ENCODE results near the gene AP3B1. TPM values are rescaled to one million over a fixed set of nuclear protein-coding genes. Genes with fewer than 3 reads are reported as not detected.

The AP3B1 gene
- polyA plus RNA-seq, 1 of the 3 experiments (the other 2 are of a cell fraction) = 18.0 TPM

DNA sequence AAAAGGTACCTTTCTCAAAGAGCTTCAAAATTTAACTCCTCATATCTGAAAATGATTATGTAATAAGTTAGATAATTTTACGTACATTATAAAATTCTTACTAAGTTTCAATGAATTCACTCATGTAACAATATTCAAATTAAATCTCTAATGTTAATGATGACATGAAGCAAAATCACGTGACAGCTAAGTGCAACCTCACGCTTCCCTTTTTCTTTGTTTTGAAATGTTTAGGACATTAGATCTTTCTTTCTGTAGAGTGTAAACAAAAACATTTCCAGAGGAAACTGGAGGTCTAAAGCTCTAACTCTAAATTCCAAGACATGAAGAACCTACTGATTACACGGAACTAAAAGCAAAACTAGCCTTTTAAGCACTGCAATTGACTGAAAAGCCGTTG, 291.0 kb downstream of the AP3B1 start:
- POLR2A ChIA-PET = no interaction called here
- peaks cover 8 to 23% of the 10 kb centered on the region in 2 experiments for H3K36me3 ChIP-seq (replicated peaks in 1 of 2; ENCODE audit: control insufficient read depth in 1 of 2, insufficient read depth in 2 of 2, low read length in 1 of 2)

More for the DNA sequence above, 291.0 kb downstream of the AP3B1 start:
- Histone ChIP-seq H4K20me1 (ENCODE audit: insufficient read depth) (no peaks in the 10 kb centered on the region), H3K4me2 (no peak overlapping the region), H3K27me3 (ENCODE audit: insufficient read depth) (no peaks in the 10 kb centered on the region), H3K9ac (no peak overlapping the region), H3K4me3 (ENCODE audit: low read depth in 2 of 2, low read length in 1 of 2) (no peak overlapping the region), H3K79me2 (ENCODE audit: insufficient read depth) (no peaks in the 10 kb centered on the region), H3K9me2 (no peaks in the 10 kb centered on the region), H3K9me3 (no peaks in the 10 kb centered on the region), H3F3A (replicated peaks; ENCODE audit: insufficient read depth) (peaks cover 1% of the 10 kb centered on the region), H2AFZ (ENCODE audit: low read depth) (no peak overlapping the region), H3K27ac (ENCODE audit: low read depth in 2 of 2, low read length in 1 of 2) (no peak overlapping the region), H3K4me1 (ENCODE audit: control insufficient read depth in 1 of 2, insufficient read depth in 2 of 2, low read depth in 1 of 2, low read length in 1 of 2) (peaks cover 0 to 5% of the 10 kb centered on the region in 2 experiments; a peak in 2 of 4 replicates)
- TF ChIP-seq ZBTB33 (IDR thresholded peaks at IDR 0.05; ENCODE audit: borderline replicate concordance, low read depth) = no peak
- no peak for TF ChIP-seq NRF1 (IDR thresholded peaks at IDR 0.05; ENCODE audit: low read depth, low read length)
- TF ChIP-seq SMC3 (IDR thresholded peaks at IDR 0.05; ENCODE audit: low read depth, low read length) = no peak
- no peak for TF ChIP-seq FOXJ3 (CRISPR knock-in tag; IDR thresholded peaks at IDR 0.05)
- TF ChIP-seq RXRA (IDR thresholded peaks at IDR 0.05; ENCODE audit: borderline replicate concordance, low read depth) = no peak
- no peak for TF ChIP-seq GABPA (IDR thresholded peaks at IDR 0.05; ENCODE audit: low read depth)
- no peak for TF ChIP-seq IRF3 (IDR thresholded peaks at IDR 0.05; ENCODE audit: low read depth, low read length)
- TF ChIP-seq, protein P1, sequence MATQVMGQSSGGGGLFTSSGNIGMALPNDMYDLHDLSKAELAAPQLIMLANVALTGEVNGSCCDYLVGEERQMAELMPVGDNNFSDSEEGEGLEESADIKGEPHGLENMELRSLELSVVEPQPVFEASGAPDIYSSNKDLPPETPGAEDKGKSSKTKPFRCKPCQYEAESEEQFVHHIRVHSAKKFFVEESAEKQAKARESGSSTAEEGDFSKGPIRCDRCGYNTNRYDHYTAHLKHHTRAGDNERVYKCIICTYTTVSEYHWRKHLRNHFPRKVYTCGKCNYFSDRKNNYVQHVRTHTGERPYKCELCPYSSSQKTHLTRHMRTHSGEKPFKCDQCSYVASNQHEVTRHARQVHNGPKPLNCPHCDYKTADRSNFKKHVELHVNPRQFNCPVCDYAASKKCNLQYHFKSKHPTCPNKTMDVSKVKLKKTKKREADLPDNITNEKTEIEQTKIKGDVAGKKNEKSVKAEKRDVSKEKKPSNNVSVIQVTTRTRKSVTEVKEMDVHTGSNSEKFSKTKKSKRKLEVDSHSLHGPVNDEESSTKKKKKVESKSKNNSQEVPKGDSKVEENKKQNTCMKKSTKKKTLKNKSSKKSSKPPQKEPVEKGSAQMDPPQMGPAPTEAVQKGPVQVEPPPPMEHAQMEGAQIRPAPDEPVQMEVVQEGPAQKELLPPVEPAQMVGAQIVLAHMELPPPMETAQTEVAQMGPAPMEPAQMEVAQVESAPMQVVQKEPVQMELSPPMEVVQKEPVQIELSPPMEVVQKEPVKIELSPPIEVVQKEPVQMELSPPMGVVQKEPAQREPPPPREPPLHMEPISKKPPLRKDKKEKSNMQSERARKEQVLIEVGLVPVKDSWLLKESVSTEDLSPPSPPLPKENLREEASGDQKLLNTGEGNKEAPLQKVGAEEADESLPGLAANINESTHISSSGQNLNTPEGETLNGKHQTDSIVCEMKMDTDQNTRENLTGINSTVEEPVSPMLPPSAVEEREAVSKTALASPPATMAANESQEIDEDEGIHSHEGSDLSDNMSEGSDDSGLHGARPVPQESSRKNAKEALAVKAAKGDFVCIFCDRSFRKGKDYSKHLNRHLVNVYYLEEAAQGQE (IDR thresholded peaks at IDR 0.05; ENCODE audit: low read depth, low read length) = no peak
- WGBS (ENCODE audit: low lambda C conversion rate) = 96% methylated on average over 5 of the region's 5 CpGs
- CTCF ChIA-PET = interaction anchor here (1.1 to 1.8 kb wide), 2 partner anchors 18 to 443 kb away, joined by 3 to 6 read pairs; no protein-coding TSS in a partner anchor
- no peak for DNase-seq
